HG02642 (cell line): ENCODE measurements around the gene KLHL35.

Experiments
- ATAC-seq: cut with Tn5 transposase; IDR thresholded peaks from one replicate; pipeline ENCODE4 v1.9.1; 2021; ENCODE audit warnings: mild to moderate bottlenecking; ENCODE audit not compliant: unreplicated experiment, poor library complexity

The KLHL35 gene

DNA sequence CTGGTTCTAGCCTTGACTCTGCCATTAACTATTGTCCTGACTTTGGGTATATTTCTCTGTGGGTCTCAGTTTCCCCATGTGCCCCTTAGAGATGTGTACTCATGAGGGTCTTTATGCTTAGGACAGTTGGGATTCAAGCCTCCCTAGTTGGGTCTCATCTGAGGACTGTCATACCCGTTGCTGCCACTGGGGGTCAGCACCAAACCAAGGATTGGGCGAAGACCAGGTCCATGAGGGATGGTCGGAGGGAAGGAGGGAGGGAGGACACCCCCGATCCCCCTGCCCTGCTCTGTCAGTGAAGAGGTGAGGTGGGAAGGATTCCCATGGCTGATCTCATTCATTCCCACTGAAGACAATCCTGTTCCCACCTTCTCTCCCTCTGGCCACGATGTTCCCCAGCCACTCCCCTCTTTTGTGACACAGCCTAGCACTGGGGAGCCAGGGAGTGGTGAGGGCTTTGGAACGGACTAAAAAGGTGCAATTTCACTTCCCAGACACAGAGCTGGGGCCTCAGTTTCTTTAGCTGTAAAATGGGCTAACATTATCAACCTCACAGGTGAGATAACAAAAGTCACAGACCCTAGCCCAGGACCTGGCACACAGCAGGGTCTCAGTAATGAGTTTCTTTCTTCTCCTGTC is 12.4 kb upstream of the KLHL35 start:
- peak; percentile 51 for ATAC-seq

DNA sequence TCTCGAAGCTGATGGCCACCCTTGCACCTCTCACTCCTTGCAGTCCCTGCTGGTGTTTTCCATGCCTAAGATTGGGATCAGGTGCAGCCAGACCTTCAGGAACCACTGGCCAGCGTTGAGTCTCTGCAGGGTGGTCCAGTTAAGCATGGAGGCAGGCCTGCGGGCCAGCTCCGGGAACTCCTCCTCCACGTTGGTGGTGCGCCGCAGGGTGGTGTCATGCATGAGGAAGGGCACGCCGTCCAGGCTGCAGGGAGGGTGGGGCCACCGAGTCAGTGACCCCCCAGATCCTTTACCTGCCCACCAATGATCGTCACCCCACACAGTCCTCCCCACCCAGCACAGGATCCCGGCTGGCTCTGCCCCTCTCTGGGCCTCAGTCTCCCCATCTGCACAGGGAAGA is 10.0 kb upstream of the KLHL35 start:
- ATAC-seq, result no peak

DNA sequence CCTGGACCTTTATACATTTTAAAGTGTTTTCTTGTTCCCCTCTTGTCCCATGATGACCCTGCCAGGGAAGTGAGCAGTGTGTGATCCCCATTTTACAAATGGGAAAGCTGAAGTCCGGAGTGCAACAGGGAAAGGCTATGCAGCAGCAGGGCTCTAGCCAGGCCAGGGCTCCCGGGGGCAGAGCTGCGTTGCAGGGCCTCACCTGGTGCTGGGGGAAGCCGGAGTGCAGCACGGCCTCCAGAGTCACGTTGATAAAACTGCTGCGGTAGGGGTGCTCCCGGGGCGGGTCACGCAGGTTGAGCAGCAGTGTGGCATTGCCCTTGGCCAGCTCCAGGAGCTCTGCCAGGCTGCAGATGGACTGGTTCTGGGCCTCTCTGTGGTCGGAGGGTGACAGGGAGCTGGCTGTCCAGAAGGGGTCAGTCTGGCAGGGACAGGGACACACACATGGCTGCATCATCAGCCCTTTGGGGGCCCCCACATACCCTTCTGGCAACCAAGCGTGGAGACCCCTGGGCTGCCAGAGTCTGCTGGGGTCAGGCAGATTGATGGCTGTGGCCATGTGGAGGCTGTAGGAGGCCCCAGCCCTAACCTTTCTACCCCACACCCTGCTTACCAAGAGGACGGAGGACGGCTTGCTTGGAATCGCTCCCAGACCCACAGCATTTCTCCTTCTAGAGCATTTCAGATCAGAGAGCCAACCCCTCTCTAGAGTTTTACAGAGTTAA is 9.3 kb upstream of the KLHL35 start:
- ATAC-seq, result no peak

DNA sequence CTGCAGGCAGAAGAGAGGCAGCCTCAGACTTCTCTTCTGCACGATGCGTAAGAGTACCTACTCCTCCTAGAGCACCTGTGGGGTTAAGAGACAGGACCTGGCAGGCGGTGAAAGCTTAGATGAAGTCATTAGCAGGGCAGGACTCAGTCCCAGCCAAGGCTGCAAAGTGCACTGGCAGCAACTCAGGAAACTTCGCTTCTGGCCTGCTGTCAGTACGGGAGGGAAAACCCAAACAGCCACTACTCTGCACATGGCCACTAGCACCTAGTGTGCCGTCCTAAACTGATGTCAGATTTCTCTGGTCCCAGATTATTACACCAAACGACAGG is 8.8 kb upstream of the KLHL35 start:
- ATAC-seq, result no peak

DNA sequence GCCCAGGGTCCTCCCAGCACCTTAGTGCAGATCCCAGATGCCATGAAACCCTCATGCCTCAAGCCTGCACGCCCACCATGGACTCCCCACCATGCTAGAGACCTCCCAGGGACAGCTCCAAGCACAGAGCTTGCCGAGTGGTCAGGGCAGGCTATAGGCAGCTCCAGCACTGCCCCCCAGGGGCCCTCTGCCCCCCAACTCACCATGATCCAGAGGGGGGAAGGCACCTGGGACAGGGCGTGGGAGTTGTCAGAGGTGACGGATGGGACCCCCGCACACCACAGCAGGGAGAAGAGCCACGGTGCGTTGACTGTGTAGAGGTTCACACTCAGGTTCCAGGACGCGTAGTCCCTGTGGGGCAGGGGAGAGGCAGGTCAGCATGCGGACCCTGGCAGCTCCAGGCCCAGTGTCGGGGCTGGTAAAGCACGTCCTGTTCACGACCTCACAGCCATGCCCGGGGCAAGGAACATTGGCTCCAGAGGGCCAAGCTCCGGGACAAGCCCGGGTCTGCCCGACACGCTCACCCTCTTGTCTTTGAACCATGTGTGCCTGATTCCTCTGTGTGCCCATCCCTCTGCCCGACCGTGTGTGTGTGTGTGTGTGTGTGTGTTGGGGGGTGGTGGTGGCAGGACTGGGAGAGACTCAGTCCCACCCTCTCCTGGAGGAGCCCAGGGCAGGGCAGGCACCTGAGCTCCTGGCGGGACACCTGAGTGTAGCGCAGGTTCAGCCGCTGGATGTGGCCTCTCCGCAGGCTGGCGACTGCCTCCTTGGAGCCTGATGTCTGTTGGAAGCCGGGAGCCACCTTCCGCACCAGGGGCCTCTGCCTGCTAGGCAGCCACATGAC is 8.2 kb upstream of the KLHL35 start:
- no peak for ATAC-seq

DNA sequence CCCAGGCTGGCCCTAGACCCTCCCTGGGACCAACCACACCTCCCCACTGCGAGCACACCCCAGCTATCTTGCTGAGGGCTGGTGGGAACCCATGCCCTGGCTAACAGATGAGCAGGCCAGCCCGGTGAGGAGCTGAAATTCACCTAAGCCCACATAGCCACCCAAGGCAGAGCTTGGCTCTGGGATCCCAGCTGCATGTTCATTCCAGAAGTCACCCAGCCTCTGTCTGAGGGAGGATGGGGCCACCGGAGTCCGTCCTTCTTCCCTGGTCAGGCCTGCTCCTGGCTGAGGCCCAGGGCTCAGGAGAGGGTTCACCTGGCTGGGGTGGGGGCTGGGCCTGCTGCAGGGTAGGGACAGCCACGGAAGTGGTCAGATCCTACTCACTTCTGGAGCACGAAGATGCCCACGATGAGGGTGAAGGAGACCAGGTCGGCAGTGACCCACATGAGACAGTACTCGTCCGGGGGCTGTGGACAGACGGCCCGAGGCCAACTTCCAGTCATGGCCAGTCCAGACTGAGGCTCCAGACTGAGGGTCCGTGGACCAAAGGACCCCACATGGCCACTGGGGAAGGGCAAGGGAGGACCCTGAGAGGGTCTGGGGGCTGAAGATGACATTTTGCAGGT is 6.6 kb upstream of the KLHL35 start:
- ATAC-seq, result no peak

DNA sequence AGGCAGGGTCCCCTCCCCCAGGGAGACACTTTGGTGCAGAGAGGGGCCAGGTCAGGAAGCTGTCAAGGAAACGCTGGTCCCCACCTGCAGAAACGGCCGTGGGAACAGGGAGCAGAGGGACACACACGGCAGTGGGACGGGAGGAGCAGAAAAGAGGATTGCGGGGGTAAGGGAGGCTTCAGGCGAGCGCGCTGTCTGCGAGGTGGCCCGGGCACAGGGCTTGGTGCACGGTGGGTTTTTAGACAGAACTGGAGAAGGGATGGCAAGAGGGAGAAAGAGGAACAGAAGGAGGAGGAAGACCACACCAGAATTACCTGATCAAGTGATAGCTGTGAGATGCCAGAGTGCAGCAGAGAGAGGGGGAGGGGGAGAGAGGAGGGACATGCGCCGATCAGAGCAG is 6.0 kb upstream of the KLHL35 start:
- no peak for ATAC-seq

DNA sequence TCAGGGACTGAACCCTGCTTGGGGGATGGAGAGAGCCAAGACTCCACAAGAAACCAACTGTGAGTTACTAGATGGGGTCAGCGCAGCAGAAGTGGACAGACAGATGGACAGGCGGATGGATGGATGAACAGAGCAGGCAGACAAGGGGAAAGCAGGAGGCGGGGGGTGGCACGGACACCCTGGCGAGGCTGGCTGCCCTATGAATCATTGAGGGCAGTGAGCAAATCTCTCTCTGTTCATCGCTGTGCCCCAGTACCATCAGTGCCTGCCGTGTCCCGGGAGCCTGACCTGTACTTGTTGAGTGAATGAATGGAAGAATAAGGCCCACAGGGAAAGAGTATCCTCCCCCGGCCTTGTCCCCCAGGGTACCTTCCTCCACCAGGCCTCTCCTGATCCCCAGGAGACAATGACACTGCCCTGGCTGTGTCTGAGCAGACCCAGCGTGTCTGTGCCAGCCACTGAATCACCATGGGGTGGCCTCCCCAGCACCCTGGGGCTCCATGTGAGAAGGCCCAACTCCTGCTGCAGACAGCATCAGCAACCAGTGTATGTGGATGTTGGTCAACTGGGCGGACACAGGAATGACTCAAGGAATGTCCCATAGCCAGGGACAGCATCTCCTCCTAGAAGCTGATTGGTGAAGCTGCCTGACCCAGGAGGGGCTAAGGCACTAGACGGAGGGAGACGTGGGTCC is 5.1 kb upstream of the KLHL35 start:
- ATAC-seq, result no peak

DNA sequence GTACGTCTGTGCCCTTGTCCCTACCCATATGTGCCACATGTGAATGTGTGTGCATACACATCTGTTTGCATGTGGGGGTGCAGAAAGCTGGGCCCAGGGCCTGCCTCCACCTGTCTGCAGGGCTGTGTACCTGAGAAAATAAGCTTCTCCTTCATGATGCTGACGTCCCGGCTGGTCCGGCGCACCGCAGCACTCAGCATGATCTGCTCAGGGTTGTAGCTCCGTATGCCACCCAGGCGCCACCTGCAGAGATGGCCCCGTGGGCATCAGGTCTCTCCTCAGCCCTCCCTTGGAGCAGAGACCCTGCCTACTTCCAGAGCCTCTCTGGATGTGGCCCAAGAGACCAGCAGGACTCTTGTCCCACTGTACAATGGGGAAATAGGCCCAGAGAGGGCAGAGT is 3.8 kb upstream of the KLHL35 start:
- no peak for ATAC-seq

DNA sequence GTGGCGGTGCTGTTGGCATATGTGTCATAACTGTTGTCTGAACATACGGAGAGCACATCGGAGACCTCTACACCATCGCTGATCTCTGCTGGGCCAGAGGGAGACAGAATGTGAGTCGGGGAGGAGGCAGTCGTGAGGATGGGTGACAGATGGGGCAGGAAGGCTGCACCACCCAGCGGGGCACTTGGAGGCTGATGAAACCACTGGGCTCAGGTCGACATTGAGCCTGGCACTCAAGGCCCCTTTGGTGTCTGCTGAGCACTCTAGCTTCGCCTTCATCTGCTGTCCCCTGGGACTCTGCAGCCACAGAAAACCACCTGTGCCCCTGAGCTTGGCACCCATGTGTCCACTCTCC is 2.5 kb upstream of the KLHL35 start:
- no peak for ATAC-seq

DNA sequence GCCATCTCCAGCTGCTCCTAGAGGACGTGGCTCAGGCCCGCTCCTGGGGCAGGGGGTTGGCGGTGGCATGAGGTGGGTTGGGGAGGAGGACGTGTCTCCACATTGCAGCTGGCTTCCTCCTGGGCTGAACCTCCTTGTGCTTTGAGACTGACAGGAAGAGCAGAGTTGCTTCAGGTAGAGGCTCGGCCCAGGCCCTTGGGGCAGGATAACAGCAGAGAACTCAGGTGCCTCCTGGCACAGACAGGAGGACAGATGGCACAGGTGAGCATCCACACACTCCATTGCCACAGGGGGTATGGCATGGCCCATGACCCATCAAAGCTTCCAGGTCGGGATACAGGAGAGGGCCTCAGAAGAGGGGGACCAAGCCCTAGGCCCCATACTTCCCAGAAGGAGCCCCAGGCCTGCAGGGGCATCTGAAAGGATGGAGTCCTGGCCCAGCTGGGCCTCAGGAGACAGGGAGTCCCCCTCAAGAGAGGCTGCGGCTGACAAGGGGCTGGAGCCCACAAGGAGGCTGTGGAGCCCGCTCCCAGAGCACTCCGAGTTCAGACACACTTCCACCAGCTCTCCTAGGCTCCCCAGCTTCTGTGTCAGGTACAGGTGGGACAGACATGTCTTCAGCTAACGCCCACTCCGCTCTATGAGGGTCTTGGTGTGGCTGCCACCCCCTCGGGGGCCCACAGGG is 2.0 kb upstream of the KLHL35 start:
- no peak for ATAC-seq

DNA sequence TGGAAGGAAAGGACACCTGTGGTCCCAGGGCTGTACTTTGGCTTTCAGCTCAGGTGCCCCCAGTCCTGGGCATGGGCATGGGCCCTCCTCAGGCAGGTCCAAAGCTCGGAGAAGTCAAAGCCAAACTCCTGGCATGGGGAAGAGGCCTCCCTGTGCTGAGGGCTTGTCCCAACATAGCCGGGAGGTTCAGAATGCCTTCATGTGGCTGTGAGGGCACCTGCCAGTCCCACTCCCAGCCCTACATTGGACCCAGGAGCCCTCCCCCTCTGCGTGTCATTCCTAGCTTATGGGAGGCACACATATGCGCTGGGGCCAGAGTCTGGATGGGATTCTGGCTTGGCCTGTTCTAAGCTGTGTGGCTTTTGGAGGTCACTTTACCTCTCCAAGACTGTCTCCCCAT is 1.0 kb upstream of the KLHL35 start:
- no peak for ATAC-seq

DNA sequence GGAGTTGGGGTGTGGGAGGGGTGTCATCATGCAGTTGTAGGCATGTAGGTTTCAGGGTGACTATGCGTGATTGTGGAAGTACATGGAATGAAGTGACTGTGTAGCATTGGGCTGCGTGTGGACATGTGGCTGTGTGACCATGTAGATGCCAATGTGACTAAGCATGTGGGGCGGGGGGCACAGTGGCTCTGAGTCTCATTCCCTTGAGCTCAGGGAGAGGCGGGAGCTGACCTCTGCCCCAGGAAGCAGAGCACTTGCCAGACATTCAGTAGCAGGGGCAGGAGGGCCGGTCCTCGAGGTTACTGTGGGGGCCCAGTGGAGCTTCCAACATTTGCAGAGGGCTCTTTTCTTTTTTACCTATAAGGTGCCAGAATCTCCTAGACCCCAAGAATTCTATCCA is 440 bp upstream of the KLHL35 start:
- no peak for ATAC-seq

DNA sequence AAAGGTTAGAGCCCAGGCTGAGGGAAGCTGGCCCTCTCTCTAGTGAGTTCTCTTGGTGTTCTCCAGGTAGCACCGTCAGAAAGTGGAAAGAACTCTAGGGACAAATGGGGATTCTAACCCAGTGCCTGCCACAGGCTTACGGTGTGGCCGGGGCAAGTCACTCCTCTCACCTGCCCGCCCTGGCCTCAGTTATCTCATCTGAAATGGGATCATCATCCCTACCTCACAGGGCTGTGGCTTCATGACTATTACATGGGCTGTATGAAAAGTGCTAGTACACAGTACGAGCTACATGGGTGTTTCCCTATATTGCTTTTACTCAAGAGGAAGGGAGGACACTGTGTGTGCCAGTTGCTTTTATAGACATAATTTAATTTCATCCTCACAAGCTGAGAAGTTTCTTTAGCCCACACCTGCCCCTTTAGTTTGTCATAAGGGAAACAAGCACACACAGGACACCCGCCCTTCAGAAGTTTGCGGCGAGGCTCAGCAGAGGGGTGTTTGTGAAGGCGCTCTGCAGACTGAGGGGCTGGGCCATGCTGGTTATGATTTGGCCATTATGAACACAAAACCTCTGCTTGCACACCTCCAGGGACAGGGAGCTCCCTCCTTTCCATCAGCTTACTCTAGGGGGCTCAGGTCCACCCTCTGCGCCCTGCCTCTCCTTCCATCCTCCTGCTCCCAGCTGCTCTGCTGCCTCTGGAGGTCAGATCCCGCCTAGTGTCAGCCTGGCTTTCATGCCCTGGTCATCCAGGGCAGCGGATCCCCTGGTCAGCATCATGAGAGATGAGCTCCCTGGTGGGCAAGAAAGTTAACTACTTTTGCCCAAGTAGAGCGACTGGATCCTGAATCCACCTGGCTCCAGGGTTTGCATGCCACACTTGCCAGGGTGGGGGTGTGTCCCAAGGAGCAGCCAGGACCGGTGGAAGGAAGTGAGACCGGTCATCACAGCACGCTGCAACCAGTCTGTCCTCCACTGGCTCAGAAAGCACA is 1.2 kb downstream of the KLHL35 start:
- no peak for ATAC-seq

DNA sequence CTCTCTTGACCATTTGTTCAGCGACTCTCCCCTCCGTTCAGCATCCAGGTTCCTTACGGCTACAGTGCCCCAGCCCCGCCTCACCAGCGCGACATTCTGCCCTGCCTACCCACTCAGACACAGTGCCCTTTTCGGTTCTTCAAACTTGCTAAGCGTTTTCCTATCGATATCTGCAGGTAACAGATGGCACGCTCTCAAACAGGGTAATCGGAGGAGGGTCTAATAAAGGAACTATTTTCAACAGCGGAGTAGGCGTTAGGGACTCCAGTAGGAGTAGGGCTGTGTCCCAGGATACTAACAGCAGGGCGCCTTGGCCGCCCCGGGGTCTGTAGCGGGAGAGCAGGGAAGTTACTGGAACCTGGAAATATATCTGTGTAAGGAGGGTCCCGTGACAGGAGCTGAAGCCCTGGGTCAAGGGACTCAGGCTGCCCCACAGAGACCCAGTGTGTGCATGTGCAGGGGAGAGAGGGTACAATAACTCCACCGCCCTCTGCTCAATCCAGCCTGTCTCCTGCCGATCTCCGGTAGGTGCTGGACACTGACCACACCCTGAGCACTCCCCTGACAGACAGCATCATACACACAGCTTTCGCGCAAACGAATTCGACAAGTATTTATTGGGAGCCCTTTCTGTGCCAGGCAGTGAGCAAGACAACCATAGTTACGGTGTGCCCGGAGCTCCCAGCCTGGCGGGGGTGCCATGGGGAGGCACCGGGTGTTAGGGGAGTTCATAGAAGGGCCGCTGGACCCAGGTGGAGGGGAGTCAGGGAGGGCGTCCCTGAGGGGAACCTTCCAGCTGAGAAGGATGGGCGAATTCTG is 2.1 kb downstream of the KLHL35 start:
- no peak for ATAC-seq

DNA sequence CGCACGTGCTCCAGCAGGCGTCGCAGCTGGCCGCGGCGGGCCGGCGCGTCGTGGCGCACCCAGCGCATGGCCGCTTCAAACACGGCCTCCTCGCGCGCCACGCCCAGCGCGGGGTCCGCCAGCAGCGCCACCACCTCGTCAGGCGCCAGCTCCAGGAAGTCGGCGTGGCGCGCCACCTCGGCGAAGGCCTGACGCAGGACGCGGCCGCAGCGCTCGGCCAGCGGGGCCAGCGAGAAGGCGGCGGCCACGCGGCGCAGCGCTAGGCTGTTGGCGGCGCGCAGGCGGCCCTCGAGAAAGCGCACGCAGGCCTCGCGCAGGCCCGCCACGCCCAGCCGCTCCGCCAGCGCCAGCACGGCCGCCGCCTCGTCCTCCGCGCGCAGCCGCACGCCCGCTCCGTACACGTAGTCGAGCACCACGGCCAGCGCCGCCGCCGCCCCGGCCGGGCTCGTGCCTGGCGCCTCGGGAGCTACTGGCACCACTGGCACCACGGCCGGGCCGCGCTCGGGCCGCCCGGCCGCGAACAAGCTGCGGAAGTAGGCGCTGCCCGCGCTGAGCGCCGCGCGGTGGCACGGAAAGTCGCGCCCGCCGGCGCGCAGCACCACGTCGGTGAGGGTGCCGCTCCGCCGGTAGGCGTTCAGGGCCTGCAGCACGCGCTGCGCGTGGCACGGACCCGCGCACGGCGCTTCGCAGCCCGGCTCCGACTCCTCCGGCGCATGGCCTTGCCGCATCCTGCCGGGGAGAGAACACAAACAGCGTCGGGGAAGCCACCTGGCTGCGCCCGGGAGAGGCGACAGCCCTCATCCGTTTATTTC is 2.9 kb downstream of the KLHL35 start:
- peak; percentile 38 for ATAC-seq

DNA sequence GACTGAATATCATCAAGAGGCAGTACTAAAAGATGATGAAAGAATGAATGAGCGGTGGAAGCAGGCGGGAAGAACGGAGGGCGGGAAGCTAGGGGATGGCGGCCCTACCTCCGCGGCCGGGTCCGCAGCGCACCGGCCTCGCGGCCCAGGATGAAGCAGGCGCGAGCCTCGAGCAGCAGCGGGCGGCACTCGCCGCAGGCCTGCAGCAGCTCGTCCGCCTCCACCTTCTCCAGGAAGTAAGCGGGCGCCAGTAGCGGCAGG is 3.4 kb downstream of the KLHL35 start:
- ATAC-seq, result no peak
